Cardiac muscle cell (in vitro differentiated cells and primary cell): ENCODE data around the gene C3orf20. TPM values are rescaled to one million over a fixed set of nuclear protein-coding genes. Genes with fewer than 3 reads are reported as not detected.

Experiments used
- DNase-seq, 2 donors: peaks; one replicate each; pipeline versions ENCODE4 v3.0.0 to v3.0.0-alpha.2; 2010 to 2017; ENCODE audit warnings: low read depth in 1 of 2, low spot score in 1 of 2
- H3K27ac ChIP-seq: fragments of 200-600 bp; sonication (generic); 2 replicates; pipeline ENCODE4 v1.5.1; 2016
- H3K27me3 ChIP-seq: fragments of 200-600 bp; sonication (generic); 2 replicates; pipeline ENCODE4 v1.6.0; 2016; ENCODE audit warnings: control low read depth
- H3K36me3 ChIP-seq: fragments of 200-600 bp; sonication (generic); 2 replicates; pipeline ENCODE4 v1.5.1; 2016; ENCODE audit warnings: control low read depth
- H3K4me1 ChIP-seq: fragments of 200-600 bp; sonication (generic); 2 replicates; pipeline ENCODE4 v1.8.1; 2017; ENCODE audit warnings: low read depth, mild to moderate bottlenecking, mixed run types
- H3K4me3 ChIP-seq: fragments of 200-600 bp; sonication (generic); 2 replicates; pipeline ENCODE4 v1.5.1; 2016; ENCODE audit warnings: mild to moderate bottlenecking
- H3K9me3 ChIP-seq: fragments of 200-600 bp; sonication (generic); 2 replicates; pipeline ENCODE4 v1.5.1; 2017; ENCODE audit warnings: low read depth, mild to moderate bottlenecking, control low read depth
- polyA plus RNA-seq: library from polyadenylated mRNA; unstranded; fragments of >200 nt; fragmentation: Nextera tagmentation; extraction: Ambion mirVana; gene quantifications from 2 replicates; pipeline ENCODE4 v1.2.1, GENCODE V29; 2016
- total RNA-seq: library from RNA; depleted of rRNA; stranded (reverse); fragments of >200 nt; gene quantifications from 2 replicates; pipeline ENCODE4 v1.2.3, GENCODE V29; 2016
- TF ChIP-seq, protein P1 (sequence below): IDR thresholded peaks from 2 replicates; pipeline ENCODE4 v1.5.1; 2012; ENCODE audit warnings: low read depth, mild to moderate bottlenecking, low read length

C3orf20 gene
- total and polyA plus RNA-seq, 2 experiments from 2014 or later = 0.21 TPM; not detected in 1

DNA sequence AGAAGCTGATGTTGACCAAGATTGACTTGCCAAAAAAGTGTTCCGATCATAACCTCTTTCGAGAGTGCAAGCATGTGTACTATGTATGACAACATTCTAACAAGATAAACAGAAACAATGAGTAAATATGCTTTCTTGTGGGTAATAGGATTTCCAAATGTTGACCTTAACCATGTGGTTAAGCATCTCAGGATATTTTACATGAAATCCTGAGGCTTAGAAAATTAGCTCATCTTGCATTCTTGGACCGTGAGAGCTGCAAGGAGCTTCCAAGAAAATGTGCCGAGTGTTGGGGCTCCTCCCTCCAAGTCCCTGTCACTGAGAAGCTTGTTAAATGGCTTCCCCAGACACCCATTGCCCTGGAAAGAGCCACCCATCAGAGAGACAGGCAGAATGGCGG is 50.1 kb downstream of the C3orf20 start:
- Histone ChIP-seq H3K9me3 (no peaks in the 10 kb centered on the region), H3K4me1 (no peaks in the 10 kb centered on the region), H3K4me3 (no peak overlapping the region), H3K36me3 (no peaks in the 10 kb centered on the region), H3K27ac (no peak overlapping the region), H3K27me3 (no peaks in the 10 kb centered on the region)
- TF ChIP-seq, protein P1, sequence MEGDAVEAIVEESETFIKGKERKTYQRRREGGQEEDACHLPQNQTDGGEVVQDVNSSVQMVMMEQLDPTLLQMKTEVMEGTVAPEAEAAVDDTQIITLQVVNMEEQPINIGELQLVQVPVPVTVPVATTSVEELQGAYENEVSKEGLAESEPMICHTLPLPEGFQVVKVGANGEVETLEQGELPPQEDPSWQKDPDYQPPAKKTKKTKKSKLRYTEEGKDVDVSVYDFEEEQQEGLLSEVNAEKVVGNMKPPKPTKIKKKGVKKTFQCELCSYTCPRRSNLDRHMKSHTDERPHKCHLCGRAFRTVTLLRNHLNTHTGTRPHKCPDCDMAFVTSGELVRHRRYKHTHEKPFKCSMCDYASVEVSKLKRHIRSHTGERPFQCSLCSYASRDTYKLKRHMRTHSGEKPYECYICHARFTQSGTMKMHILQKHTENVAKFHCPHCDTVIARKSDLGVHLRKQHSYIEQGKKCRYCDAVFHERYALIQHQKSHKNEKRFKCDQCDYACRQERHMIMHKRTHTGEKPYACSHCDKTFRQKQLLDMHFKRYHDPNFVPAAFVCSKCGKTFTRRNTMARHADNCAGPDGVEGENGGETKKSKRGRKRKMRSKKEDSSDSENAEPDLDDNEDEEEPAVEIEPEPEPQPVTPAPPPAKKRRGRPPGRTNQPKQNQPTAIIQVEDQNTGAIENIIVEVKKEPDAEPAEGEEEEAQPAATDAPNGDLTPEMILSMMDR = no peak
- peak in 1 of 2 donors; percentile 94 for DNase-seq

GRCh38 chr3:14725564-14726440 is 50.9 kb downstream of the C3orf20 start:
- TF ChIP-seq, protein P1 = no peak
- Histone ChIP-seq H3K27ac (peak overlapping the region; percentile 55), H3K36me3 (no peaks in the 10 kb centered on the region), H3K4me1 (no peaks in the 10 kb centered on the region), H3K4me3 (no peak overlapping the region), H3K9me3 (no peaks in the 10 kb centered on the region), H3K27me3 (no peaks in the 10 kb centered on the region)
- DNase-seq = peak; percentile 22 to 97

- Histone ChIP-seq H3K27ac (no peak overlapping the region), H3K27me3 (no peaks in the 10 kb centered on the region), H3K36me3 (no peaks in the 10 kb centered on the region), H3K4me3 (no peak overlapping the region), H3K9me3 (no peaks in the 10 kb centered on the region), H3K4me1 (no peaks in the 10 kb centered on the region)
- TF ChIP-seq, protein P1 = no peak
- no peak for DNase-seq
Observed at GRCh38 chr3:14726441-14726780, 51.5 kb downstream of the C3orf20 start.

GRCh38 chr3:14728113-14728512 is 53.2 kb downstream of the C3orf20 start:
- H3K4me1 ChIP-seq = no peaks in the 10 kb centered on the region
- no peaks in the 10 kb centered on the region for H3K9me3 ChIP-seq
- no peaks in the 10 kb centered on the region for H3K27me3 ChIP-seq
- no peak overlapping the region for H3K27ac ChIP-seq
- TF ChIP-seq, protein P1 = no peak
- H3K36me3 ChIP-seq = no peaks in the 10 kb centered on the region
- H3K4me3 ChIP-seq = no peak overlapping the region
- no peak for DNase-seq

DNA sequence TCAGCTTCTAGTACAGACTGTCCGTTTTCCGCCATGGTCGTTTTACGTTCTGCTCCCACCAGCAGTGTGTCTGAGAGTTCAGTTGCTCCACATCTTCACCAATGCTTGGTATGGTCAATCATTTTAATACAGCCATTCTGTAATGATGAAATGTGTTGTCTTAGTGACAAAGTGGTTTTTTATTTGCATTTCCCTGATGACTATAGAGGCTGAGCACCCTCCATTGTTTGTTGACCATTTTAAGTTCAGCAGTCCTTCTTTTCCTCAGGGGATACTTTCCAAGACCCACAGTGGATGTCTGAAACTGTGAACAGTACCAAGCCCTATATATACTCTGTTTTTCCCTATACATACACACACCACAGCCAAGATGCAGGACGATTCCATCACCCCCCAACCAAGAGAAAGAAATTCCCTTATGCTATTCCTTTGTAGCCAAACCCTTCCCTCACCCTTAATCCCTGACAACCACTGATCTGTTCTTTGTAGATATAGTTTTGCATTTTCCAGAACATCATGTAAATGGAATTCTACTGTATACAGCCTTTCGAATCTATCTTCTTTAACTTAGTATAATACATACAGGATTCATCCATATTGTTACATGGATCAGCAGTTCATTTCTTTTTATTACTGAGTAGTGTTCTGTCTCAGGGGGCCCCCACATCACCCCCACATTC is 55.9 kb downstream of the C3orf20 start:
- TF ChIP-seq, protein P1 = no peak
- no peak overlapping the region for H3K4me3 ChIP-seq
- no peaks in the 10 kb centered on the region for H3K36me3 ChIP-seq
- DNase-seq = no peak
- no peaks in the 10 kb centered on the region for H3K27me3 ChIP-seq
- H3K4me1 ChIP-seq = no peaks in the 10 kb centered on the region
- H3K27ac ChIP-seq = no peak overlapping the region
- no peaks in the 10 kb centered on the region for H3K9me3 ChIP-seq
